Suppressor macrophage (primary cell): ENCODE measurements around the gene LRP5.
"Not testable (repeated sequence)": the region's sequence is repeated elsewhere in the genome, so short reads cannot be mapped to it uniquely, and the experiment has no call there.

Experiments
- DNase-seq, 4 experiments: peaks; one replicate each; pipeline ENCODE4 v3.0.0-alpha.2; 2020 to 2022

The LRP5 gene

GRCh38 chr11:68282141-68282860 lies 30.1 kb upstream of the LRP5 start:
- peak; percentile 35 to 52 (median 46) for DNase-seq

- DNase-seq = no peak
These were observed 29.5 kb upstream of the LRP5 start for GRCh38 chr11:68282861-68283230.

GRCh38 chr11:68284588-68284987 lies 27.8 kb upstream of the LRP5 start:
- DNase-seq = not testable (repeated sequence)

GRCh38 chr11:68287419-68287818 lies 25.0 kb upstream of the LRP5 start:
- no peak for DNase-seq

- DNase-seq = no peak
These were observed 22.9 kb upstream of the LRP5 start for GRCh38 chr11:68289456-68289855.

- DNase-seq = no peak
These were observed 18.7 kb upstream of the LRP5 start for GRCh38 chr11:68293708-68294107.

- DNase-seq = no peak
These were observed 17.1 kb upstream of the LRP5 start for GRCh38 chr11:68295271-68295670.

- no peak for DNase-seq
These were observed 16.5 kb upstream of the LRP5 start for GRCh38 chr11:68295940-68296339.

- DNase-seq = no peak
These were observed 15.9 kb upstream of the LRP5 start for GRCh38 chr11:68296344-68297051.

- DNase-seq = no peak
These were observed 15.4 kb upstream of the LRP5 start for GRCh38 chr11:68297052-68297378.

- no peak for DNase-seq
These were observed 14.9 kb upstream of the LRP5 start for GRCh38 chr11:68297494-68297811.

GRCh38 chr11:68297812-68298658 lies 14.4 kb upstream of the LRP5 start:
- DNase-seq = peak; percentile 76 to 91 (median 89)

GRCh38 chr11:68298659-68299516 lies 13.5 kb upstream of the LRP5 start:
- no peak for DNase-seq

- DNase-seq = not testable (repeated sequence)
These were observed 12.9 kb upstream of the LRP5 start for GRCh38 chr11:68299517-68299879.

GRCh38 chr11:68300076-68300830 lies 12.1 kb upstream of the LRP5 start:
- DNase-seq = no peak

GRCh38 chr11:68302256-68302655 lies 10.1 kb upstream of the LRP5 start:
- no peak for DNase-seq

GRCh38 chr11:68302670-68303069 lies 9.7 kb upstream of the LRP5 start:
- DNase-seq = peak in 3 of 4 experiments; percentile 30 to 51 (median 37)

GRCh38 chr11:68303083-68303482 lies 9.3 kb upstream of the LRP5 start:
- DNase-seq = peak; percentile 65 to 84 (median 74)

GRCh38 chr11:68303982-68304780 lies 8.2 kb upstream of the LRP5 start:
- DNase-seq = no peak

- no peak for DNase-seq
These were observed 5.8 kb upstream of the LRP5 start for GRCh38 chr11:68306636-68307035.

GRCh38 chr11:68308068-68308467 lies 4.3 kb upstream of the LRP5 start:
- no peak for DNase-seq
